Measurements from ENCODE around the gene LMTK3. TPM values are rescaled to one million over a fixed set of nuclear protein-coding genes. Genes with fewer than 3 reads are reported as not detected.

The LMTK3 gene
- total and polyA plus RNA-seq, 2 of the 13 experiments (the other 11 are each of a cell fraction or from before 2014, with no cell fraction given) = 0.18 to 0.29 TPM

DNA sequence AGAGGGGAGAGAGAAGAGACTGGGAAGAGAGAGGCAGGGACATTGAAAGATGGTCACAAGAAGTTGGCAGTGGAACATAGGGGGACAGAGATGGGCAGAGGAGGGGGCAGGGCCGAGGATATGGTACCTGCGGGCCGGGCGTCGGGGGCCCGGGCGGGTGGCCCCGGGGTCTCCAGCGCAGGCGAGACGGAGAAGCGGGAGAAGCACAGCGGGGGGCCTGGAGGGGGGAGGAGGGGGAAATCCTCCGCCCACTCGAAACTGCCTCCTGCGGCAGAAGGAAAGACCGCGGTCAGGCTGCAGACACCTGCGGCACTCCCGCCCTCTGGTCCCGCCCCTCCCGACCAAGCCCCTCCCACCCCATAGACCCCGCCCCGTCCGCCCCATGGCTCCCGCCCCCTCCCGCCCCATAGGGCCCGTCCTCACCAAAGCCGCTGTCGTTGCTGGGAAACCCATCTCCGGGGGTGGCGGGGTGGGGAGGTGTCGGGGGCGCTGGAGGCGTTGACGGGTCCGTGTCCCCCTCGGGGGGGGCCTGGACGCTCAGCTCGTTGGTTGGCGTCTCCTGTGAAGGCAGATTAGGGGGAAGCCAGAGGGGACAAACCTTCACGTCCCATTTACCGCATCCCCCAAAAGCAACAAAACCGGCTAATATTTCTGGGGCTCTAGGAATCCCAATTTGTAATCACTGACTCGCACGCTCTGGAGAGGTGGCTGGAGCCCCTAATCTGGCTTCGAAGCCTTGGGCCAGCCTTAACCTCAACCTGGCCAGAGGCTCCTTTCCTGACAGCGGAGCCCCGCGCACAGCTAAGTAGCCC, 20.4 kb downstream of the LMTK3 start:
- H3K4me2 ChIP-seq (ENCODE audit: low read depth, low read length) = no peak overlapping the region

DNA sequence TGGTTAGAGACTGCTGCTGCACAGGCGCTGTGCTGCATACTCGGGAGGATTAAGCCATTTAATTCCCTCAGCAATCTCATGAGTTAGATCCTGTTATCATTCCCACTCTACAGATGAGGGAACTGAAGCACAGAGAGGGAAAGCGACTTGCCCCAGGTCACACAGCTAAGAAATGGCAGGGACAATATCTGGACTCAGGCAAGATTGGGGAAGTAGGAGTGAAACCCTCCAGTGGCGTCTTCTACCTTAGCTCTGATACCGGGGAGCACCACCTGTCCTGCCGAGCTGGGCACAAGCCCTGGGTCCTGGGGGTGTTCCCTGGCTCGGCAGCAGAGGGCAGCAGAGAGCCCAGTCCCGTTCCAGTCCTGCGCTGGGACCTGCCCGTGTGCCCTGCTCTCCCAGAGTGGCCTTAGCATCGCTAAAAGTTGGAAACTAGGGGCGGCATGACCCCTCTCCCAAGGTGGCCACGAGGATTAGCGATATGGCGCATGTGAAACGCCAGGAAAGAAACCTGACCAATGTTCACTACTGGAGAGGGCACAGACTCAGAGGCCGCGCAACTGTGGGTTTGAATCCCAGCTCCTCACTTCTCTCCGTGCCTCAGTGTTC, 21.9 kb downstream of the LMTK3 start:
- Histone ChIP-seq H3K4me3 (replicated peaks in 1 of 3; ENCODE audit: insufficient read depth in 1 of 3, low read depth in 2 of 3, low read length in 3 of 3) (no peak overlapping the region), H3K4me1 (ENCODE audit: insufficient read depth, low read length) (peaks cover 36% of the 10 kb centered on the region), H3K27me3 (ENCODE audit: control insufficient read depth in 1 of 2, insufficient read depth in 2 of 2, low read length in 2 of 2) (no peaks in the 10 kb centered on the region), H3K36me3 (replicated peaks in 1 of 2; ENCODE audit: control insufficient read depth in 1 of 2, insufficient read depth in 2 of 2, low read length in 2 of 2) (no peaks in the 10 kb centered on the region), H4K20me1 (ENCODE audit: insufficient read depth, low read length) (no peaks in the 10 kb centered on the region), H3K79me2 (ENCODE audit: insufficient read depth, low read length) (no peaks in the 10 kb centered on the region), H2AFZ (ENCODE audit: low read length) (no peak overlapping the region), H3K27ac (ENCODE audit: extremely low read length, insufficient read depth, low read length) (no peak overlapping the region), H3K4me2 (ENCODE audit: low read depth, low read length) (no peak overlapping the region), H3K9me3 (ENCODE audit: low read length) (no peaks in the 10 kb centered on the region), H3K9ac (ENCODE audit: insufficient read depth, low read depth, low read length) (no peak overlapping the region)
- FAIRE-seq (peak; percentile 68), DNase-seq (ENCODE audit: low spot score) (peak; percentile 47), ATAC-seq (peak; percentile 67)
- BruUV-seq (replicated peaks) = no TSS peak
- POLR2A ChIA-PET = interaction anchor here (0.9 to 1.2 kb wide), 4 partner anchors 20 to 129 kb away, joined by 3 to 6 read pairs (median 3); partner anchors contain the start of gene RPL18
- in situ Hi-C loops (cut with HindIII; ENCODE audit: extremely low pct_ligation_motif_present, low pct_unique_long_range_greater_than_20kb) = no loop called here
- intact Hi-C loops (cut with micrococcal nuclease; ENCODE audit: unreplicated experiment) = loop anchor here (1.0 kb wide), 1 partner anchor 95 kb away; no protein-coding TSS in a partner anchor
- WGBS (ENCODE audit: low lambda C conversion rate) = 55% methylated on average over 5 of the region's 19 CpGs
- CTCF ChIA-PET (ENCODE audit: low intra/inter-chr PET ratio, low total read pairs) = interaction anchor here (1.1 to 1.5 kb wide), 3 partner anchors 94 to 119 kb away, joined by 3 to 18 read pairs (median 7); no protein-coding TSS in a partner anchor
- no peak for TF ChIP-seq MAFG (CRISPR knock-in tag; IDR thresholded peaks at IDR 0.05)
- TF ChIP-seq JUND (CRISPR knock-in tag; IDR thresholded peaks at IDR 0.05) = no peak
- no peak for TF ChIP-seq TMF1 (CRISPR knock-in tag; IDR thresholded peaks at IDR 0.05; ENCODE audit: low read depth)
- no peak for TF ChIP-seq SAP130 (CRISPR knock-in tag; IDR thresholded peaks at IDR 0.05; ENCODE audit: low read depth)
- no peak for TF ChIP-seq HNRNPUL1 (IDR thresholded peaks at IDR 0.05; ENCODE audit: low read depth, low read length)
- TF ChIP-seq, protein P1, sequence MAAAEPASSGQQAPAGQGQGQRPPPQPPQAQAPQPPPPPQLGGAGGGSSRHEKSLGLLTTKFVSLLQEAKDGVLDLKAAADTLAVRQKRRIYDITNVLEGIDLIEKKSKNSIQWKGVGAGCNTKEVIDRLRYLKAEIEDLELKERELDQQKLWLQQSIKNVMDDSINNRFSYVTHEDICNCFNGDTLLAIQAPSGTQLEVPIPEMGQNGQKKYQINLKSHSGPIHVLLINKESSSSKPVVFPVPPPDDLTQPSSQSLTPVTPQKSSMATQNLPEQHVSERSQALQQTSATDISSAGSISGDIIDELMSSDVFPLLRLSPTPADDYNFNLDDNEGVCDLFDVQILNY (CRISPR knock-in tag; conservative IDR thresholded peaks at IDR 0.05) = no peak
- no peak for TF ChIP-seq CAMTA2 (CRISPR knock-in tag; IDR thresholded peaks at IDR 0.05; ENCODE audit: borderline replicate concordance)
- TF ChIP-seq, protein P2, sequence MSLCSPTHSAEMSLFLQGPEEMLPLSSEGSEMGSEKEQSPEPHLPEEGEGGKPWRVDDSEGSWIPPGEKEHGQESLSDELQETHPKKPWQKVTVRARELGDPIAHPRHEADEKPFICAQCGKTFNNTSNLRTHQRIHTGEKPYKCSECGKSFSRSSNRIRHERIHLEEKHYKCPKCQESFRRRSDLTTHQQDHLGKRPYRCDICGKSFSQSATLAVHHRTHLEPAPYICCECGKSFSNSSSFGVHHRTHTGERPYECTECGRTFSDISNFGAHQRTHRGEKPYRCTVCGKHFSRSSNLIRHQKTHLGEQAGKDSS (CRISPR knock-in tag; IDR thresholded peaks at IDR 0.05; ENCODE audit: borderline replicate concordance, low read depth) = peak; percentile 44; the same call in 1 of the 2 replicates
- no peak for TF ChIP-seq HOXA9 (CRISPR knock-in tag; IDR thresholded peaks at IDR 0.05; ENCODE audit: borderline replicate concordance)
- TF ChIP-seq FOSL2 (CRISPR knock-in tag; IDR thresholded peaks at IDR 0.05) = 0 out of 2 replicates have a peak, but pooled peaks have one; percentile 6

More for the DNA sequence above, 20.4 kb downstream of the LMTK3 start:
- TF ChIP-seq, protein P3, sequence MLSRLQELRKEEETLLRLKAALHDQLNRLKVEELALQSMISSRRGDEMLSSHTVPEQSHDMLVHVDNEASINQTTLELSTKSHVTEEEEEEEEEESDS (CRISPR knock-in tag; IDR thresholded peaks at IDR 0.05; ENCODE audit: borderline replicate concordance) = no peak
- TF ChIP-seq ZBTB8A (CRISPR knock-in tag; IDR thresholded peaks at IDR 0.05; ENCODE audit: borderline replicate concordance, low read depth) (no peak), HOXD1 (CRISPR knock-in tag; IDR thresholded peaks at IDR 0.05) (no peak), ZMYM4 (CRISPR knock-in tag; IDR thresholded peaks at IDR 0.05) (no peak)
- TF ChIP-seq, protein P4, sequence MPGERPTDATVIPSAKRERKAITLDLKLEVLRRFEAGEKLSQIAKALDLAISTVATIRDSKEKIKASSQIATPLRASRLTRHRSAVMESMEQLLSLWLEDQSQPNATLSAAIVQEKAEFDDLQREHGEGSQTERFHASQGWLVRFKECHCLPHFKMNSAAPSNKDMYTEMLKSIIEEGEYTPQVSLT (CRISPR knock-in tag; IDR thresholded peaks at IDR 0.05; ENCODE audit: borderline replicate concordance, low read depth) = no peak
- H3K9ac ChIP-seq (ENCODE audit: insufficient read depth, low read depth, low read length) = no peak overlapping the region
- in situ Hi-C loops (cut with HindIII; ENCODE audit: extremely low pct_ligation_motif_present, low pct_unique_long_range_greater_than_20kb) (no loop called here), intact Hi-C loops (cut with micrococcal nuclease; ENCODE audit: unreplicated experiment) (loop anchor here (1.0 kb wide), 1 partner anchor 93 kb away; no protein-coding TSS in a partner anchor)
- 89% methylated on average over 41 of the region's 50 CpGs for WGBS (ENCODE audit: low lambda C conversion rate)
- no peaks in the 10 kb centered on the region for H3K27me3 ChIP-seq (ENCODE audit: control insufficient read depth in 1 of 2, insufficient read depth in 2 of 2, low read length in 2 of 2)
- ATAC-seq (no peak), FAIRE-seq (no peak), DNase-seq (ENCODE audit: low spot score) (no peak)
- H3K36me3 ChIP-seq (replicated peaks in 1 of 2; ENCODE audit: control insufficient read depth in 1 of 2, insufficient read depth in 2 of 2, low read length in 2 of 2) = no peaks in the 10 kb centered on the region; a peak in 1 of 5 replicates
- H3K27ac ChIP-seq (ENCODE audit: extremely low read length, insufficient read depth, low read length) = no peak overlapping the region
- H3K9me3 ChIP-seq (ENCODE audit: low read length) = no peaks in the 10 kb centered on the region
- peaks cover 36% of the 10 kb centered on the region for H3K4me1 ChIP-seq (ENCODE audit: insufficient read depth, low read length)
- no peak overlapping the region for H2AFZ ChIP-seq (ENCODE audit: low read length)
- ChIA-PET POLR2A (no interaction called here), CTCF (ENCODE audit: low intra/inter-chr PET ratio, low total read pairs) (no interaction called here)
- no peaks in the 10 kb centered on the region for H4K20me1 ChIP-seq (ENCODE audit: insufficient read depth, low read length)
- H3K4me3 ChIP-seq (replicated peaks in 1 of 3; ENCODE audit: insufficient read depth in 1 of 3, low read depth in 2 of 3, low read length in 3 of 3) = no peak overlapping the region
- BruUV-seq (replicated peaks) = no TSS peak
- no peaks in the 10 kb centered on the region for H3K79me2 ChIP-seq (ENCODE audit: insufficient read depth, low read length)

All from HepG2 (cell line).